HG03565 (cell line): ENCODE results near the gene LCLAT1.
"Not testable (repeated sequence)": the region's sequence is repeated elsewhere in the genome, so short reads cannot be mapped to it uniquely, and the experiment has no call there.

Experiments used
- ATAC-seq: cut with Tn5 transposase; IDR thresholded peaks from one replicate; pipeline ENCODE4 v1.9.1; 2021; ENCODE audit warnings: mild to moderate bottlenecking, moderate library complexity; ENCODE audit not compliant: unreplicated experiment

LCLAT1 gene

DNA sequence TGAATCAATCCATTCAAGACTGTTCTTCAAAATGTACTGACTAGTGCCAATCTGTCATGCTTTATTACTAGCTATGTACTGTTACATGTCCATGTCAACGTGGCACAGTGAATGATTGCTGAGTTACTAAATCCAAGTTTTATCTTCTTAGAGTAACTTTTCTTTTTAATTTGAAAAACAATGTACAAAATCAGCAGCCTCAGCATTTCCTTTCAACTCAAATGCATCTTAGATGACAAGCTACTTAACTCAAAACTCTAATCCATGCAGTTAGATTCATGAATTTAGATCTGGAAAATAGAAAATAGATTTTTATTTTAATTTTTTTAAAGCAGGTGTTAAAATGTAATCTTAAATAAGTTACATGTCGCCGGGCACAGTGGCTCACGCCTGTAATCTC lies 186.0 kb downstream of the LCLAT1 start:
- ATAC-seq, result no peak

DNA sequence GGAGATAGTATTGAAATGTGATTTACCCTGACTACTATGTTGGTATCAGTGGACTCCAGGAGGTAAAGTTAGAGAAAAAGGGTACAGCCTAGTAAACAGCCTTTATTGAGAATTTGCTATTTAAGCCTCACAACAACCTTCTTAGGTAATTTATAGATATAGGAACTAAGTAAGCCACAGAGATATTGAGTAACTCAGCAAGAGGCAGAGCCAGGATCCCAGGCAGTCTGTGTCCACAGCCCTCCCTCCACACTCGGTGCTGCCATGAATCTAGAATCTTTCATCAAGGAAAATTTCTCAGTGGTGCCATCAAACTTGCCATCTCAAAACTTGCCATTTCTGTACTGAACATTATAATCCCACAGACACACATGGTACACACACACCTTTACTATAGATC lies 189.3 kb downstream of the LCLAT1 start:
- ATAC-seq, result no peak

DNA sequence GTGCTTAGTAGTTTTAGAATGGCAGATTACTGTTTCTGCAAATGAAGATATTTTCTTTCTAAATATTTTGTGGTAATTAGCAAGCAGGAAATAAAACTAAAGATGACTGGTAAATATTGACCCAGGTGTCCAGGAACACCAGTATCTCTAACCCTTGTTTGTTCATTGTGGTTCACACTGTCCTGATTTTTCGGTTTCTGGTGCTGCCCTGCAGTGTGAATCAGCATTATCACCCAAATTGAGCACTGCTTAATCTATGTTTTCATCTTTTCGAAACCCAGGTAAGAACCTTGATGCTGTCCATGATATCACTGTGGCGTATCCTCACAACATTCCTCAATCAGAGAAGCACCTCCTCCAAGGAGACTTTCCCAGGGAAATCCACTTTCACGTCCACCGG lies 192.8 kb downstream of the LCLAT1 start:
- no peak for ATAC-seq

DNA sequence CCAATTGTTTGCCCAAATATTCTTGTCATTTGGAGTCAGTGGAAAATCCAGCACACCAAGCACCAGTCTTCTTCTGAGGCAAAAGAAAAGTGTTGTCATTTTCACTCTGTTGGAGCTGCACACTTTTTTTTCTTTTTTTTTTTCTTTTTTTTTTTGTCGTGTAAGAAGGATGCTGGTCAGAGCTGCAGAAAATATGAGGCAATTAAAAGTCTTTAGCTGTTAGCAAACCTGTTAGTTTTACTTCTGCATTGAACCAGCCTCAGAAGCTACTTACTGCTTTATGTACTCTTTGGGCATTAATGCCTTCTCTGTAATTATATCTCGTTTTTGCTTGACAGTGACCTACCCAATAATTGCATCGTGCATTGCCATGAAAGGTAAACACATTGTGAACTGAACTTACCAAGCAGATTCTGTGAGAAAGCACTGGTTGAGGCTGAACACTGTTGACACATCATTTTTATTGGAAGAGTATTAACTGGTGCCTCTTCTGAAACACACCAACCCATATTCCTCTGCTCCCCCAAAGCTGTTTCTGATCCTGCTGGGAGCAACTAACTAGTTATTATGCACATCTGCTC lies 194.8 kb downstream of the LCLAT1 start:
- ATAC-seq, result no peak

DNA sequence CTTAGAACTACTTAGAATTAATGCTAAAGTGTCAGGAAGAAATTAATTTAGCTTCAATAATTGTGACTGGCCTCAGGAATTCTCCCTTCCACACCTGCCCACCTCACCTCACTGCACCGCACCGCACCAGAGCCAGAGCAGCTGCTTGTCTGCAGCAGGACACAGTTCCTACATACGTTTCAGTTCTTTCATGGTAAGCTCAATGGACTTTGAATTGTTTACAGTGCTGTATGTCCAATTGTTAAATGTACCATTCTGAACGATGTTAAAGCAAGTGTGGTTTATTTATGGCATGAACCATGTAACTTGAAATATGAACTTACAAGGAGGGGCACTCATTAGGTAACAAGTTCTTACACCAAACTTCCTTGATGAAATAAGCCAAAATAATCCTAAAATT lies 196.0 kb downstream of the LCLAT1 start:
- ATAC-seq, result not testable (repeated sequence)

DNA sequence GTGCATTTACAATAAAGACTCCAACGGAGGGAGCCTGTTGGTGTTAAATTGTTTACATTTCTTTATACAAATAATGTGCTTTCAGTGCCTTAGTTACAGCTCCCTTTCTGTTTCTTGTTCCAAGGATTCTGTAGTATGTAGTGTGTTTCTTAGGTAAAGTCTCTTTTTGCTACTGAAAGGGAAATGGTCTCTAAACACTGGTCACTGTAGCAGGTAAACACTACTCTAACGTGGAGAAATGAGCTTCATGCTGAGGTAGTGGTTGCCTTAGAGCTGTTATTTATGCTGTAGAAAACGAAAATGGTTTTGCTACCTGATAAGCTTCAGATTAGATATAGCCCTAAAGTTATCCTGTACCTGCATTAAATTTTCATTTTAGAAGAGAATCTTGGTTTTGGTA lies 196.6 kb downstream of the LCLAT1 start:
- ATAC-seq, result no peak

DNA sequence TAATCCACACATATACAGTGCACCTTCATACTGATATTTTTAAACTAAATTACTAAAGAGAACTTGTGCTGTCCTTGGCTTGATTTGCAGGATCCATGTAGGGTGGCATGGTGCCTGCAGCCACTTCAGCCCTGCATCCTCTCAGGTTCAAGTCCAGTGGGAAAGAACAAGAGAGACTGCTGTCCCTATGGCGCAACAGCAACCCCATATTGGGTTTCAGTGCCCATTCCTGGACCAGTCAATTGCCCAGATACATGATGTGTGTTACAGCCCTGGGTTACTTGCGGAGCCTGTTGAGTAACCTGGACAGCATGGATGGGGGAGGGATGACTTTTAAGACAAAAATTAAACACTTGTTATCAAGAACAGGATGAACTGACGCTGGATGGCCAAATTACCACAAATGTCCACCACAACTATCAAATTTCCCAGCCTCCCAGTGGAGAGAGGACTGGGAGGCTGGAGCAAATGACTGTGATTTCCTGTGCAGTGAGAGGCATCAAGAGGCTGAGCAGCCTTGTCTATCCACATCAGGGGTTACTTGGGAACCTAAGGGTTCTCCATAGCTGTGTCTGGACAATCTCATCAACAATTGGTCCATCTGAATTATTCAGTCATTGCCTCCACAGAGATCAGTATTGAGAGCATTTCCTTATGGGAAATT lies 198.2 kb downstream of the LCLAT1 start:
- no peak for ATAC-seq

DNA sequence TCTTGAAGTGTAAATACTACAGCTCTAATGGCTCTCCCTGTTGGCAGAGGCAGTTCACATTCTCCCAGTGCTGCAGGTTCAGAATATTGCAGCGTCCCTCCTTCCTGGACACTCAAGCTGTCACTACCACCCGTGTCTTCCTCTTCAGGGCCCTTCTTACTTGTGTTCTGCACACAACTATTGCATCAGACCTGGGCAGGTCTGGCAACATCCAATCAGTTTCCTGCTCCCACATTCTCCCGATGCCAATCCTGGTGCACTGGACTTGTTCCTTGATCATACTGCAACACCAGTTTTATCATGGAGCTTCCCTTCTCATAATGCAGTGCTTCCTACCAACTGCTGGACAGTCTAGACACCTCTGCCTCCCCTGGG lies 198.7 kb downstream of the LCLAT1 start:
- ATAC-seq, result no peak

DNA sequence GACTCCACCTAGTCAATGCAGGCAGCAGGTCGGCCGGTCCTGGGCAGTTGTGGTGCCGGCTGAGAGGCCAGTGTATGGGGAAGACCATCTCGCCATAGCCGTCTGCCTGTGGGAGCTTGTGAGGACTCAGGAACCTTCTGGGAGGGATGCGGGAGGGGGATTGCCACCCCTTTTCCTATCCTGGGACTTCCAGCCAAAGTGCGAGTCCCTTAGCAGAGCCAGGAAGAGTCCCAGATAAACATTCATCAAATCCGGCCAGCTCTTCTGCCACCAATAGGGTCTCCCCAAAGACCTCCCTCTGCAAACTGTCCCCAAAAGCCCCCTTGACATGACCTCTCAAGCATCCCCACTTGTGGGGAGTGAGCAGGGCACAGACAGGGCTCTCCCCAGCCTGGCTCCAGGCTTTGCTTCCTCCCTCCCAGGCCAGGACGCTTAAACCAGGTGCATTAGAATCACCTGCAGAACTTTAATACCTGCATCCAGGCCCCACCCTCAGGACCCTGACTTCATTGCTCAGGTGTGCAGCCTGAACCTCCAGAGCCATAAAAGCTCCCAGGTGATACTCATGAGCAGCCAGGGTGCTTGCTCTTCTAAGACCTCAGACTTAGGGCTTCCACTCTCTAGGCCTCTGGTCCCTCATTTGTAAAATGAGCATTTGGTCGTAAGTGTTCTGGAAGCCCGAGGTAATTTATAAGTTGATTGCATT lies 200.9 kb downstream of the LCLAT1 start:
- ATAC-seq, result no peak

DNA sequence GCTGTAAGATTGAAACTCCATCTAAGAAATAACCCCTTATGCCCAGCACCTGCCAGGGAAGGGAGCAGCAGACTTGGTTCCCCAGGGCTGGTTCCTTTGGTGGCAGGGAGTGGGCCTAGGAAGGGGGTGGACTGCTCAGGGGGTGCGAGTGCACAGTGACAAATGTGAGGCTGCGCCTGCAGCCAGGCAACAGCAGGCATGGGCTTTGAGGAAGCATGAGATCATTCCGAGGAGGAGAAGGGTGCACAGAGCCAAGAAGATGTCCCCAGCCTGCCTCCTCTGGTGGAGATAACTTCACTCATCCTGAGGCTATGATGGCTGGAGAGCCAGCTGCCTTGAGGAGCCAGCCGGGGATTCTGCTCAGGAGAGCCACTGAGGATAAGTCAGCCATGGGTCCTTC lies 202.2 kb downstream of the LCLAT1 start:
- ATAC-seq, result no peak

DNA sequence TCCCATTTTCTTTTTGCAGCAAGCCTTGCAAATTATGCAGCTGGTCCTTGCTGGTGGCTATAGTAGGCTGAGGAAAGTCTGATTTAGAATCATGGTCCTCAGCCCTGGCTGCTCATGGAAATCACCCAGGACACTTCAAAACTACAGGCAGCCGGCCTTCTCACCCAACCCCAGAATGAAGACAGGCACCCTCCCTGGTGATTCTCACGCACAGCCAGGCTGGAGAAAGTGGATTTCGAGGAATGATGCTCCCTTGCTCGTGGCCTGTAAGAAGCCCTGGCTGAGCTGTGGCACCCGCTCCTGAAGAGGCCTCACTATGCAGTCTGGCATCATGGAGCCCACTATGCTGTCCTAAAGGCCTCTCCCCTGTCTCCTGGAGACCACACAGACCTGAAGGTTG lies 202.8 kb downstream of the LCLAT1 start:
- ATAC-seq, result no peak

DNA sequence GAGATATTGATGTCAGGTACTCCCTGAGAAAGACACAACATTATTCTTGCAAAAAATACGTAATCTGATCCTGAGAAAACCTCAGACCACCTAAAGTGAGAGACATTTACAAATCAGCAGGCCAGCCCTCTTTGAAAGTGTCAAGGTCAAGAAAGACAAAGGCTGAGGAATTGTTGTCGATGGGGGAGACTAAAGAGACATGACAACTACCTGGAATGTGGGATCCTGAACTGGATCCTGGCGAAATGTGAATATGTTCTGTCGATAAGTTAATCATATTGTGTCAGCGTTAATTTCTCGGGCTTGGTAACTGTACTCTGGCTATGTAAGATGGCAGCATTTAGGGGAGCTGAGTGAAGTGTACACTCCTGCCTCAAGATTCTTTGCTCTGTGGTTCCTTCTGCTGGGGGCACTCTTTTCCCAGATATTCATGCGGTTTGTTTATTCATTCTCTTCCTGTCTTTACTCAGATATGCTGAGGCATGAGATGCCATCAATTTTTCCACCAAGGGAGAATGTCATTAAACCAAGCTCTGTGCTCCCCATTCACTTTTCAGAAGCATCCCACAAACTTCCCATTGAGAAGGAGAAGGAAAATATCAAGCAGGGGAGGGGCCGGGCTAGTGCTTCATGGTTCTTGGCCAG lies 205.3 kb downstream of the LCLAT1 start:
- no peak for ATAC-seq

DNA sequence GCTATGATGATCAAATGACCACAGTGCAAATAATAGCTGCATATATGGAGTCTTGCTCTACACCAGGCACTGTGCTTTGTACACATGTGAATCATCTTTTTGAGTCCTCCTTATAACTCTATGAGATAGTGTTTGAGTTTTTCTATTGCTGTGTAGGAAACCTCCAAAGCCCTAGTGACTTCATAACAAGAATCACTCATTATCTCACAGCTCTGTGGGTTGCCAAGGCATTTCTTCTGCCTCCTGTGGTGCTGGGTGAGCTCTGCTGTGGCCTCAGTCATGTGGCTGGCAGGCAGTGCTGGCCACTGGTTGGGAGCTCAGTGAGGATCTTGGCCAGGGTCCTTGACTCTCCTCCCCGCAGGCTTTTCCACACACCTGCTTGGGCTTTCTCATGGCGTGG lies 206.8 kb downstream of the LCLAT1 start:
- ATAC-seq, result no peak

DNA sequence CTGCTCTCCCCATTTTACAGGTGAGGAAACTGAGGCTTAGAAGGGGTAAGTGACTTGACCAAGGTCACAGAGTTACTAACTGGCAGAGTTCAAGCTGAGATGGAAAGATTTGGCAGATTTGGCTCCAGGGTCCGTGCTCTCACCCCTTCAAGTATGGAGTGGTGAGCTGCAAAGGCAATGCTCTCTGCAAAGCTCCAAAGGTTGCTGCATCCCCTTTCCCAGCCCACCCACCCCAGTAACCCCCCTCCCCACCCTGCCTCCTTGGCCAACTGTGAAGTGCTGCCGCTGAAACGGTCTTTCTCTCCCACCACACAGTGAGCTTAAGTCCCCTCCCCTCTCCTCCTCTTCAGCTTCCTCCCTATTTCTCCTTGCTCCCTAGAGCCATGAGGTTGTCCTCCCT lies 207.4 kb downstream of the LCLAT1 start:
- no peak for ATAC-seq

DNA sequence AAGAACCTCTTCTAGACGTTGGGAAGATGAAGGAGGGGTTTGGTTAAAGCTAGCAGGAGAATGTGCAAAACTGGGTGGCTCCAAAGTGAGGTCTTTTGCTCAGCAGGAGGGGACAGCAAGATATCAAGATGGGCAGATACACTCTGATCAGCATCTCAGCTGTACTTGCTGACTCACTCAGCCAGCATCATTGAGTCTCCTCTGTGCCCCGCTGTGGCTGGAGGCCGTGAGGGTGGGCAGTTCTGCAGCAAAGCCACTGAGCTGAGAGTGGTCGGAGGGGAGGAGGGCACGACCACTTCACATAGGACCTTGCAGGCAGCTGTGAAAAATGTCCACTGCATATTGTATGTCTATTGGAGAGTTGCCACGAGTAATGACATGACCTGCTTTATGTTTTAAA lies 208.2 kb downstream of the LCLAT1 start:
- no peak for ATAC-seq

DNA sequence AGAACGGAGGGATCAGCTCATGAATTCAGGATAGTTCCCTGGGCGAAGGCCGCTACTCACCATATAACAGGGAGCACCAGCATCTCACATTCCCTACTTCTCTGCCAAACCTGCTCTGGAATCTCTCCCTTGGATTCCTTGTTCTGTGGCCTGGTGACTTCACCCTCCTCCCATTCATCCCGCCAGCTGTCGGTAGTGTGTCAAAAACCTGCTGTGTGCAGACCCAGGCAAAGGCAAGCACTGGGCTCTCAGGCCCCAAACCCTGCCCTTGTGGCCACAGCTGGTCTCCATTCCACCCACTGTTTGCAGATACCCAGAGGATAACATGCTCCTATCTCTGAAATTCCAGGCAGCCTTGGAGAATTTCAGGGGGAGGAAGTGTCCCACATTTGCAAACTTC lies 208.6 kb downstream of the LCLAT1 start:
- no peak for ATAC-seq

DNA sequence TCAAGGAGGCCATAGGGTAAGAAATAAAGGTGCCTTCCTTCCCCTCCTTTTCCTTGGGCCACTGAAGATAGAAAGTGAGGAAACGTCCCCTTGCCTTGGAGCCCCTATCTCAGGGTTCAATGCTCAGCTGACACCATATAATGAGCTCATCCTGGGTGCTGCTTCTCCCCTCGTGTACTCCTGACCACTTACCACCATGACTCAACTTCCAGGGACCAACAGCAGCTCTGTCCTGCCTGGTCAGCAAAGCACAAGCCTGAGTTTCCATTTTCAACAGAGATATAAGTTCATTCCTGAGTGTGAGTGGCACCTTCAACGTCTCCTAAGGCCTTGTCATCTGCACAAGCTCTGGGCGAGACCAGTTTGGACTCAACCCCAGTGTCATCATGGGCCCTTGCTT lies 209.0 kb downstream of the LCLAT1 start:
- no peak for ATAC-seq

DNA sequence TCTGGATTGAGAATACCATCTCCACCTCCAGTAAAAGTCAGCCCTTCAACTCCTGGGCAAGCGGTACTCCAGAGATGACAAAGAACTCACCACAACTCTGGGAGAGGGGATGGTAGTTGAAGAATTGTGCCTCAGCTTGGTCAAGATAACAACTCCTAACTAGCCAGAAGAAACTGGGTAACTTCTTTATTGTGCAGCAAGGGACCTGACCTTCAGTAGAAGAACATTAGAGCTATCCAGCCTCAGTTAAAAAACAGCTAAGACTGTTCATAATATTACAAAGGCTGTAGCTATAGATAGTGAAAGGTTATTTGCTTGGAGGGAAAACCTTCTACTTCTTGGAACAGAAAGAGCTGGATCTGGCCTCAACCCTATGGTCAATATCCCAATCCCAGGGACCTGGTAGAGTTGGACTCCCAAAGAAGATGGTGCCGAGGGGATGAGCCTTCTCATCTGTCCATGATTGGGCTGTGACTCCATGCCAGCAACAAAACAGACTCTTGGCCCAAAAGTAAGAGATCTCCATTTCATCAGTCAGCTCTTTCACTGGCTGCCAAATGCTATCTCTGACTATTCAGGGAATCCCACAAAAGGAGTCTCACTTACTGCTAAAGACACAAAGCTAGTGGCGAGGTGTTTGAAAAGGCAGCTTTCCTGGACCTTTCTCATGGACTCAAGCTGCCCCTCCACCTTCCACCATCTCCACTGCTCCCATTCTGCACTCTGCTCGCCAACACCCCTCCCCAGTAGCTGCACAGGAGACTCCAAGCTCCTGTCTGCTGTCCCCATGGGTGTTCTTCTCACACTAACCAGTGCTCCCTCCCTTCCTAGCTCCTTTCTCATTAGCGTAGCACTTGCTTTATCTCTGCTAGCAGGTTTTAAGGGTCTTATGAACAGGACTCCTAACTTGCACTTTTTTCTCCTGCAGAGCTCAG lies 214.4 kb downstream of the LCLAT1 start:
- ATAC-seq, result no peak

DNA sequence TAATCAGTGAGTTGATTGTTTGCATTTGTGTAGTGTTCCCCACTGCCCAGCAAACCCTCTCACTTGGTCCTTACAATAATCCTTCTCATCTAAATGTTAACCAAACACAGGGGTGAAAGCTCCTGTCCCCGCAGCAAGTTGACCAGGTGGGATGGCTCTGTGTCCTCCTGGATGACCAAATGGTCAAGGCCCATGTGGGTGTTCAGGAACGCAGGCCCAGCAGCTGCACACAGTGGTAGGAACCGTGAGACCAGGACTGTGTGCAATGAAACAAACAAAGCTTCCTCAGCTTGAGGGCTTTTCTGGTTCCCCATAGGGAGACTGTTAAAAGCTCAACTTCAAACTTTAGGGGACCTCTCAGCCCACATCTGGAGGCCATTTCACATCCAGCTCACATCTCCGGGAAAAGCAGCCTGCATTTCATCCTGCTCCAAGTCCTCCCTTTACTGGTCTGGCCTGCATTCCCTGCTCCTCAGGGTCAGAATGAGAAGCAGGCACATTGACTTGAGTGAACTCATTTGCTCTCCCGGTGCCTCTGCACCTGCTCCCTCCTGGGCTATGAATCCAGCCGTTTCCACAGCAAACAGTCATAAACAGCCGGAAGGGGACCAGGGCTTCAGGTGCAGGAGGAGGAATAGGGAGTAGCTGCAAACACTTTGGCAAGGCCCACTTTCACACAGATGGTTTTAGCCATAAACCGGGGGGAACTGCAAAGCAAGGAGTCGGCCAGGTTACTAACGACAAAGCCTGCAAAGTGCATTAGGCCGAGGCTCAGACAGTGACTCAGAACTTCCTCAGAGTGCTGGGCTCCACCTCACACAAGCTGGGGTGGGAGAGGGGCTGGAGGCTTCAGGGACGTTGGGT lies 215.5 kb downstream of the LCLAT1 start:
- ATAC-seq, result no peak

DNA sequence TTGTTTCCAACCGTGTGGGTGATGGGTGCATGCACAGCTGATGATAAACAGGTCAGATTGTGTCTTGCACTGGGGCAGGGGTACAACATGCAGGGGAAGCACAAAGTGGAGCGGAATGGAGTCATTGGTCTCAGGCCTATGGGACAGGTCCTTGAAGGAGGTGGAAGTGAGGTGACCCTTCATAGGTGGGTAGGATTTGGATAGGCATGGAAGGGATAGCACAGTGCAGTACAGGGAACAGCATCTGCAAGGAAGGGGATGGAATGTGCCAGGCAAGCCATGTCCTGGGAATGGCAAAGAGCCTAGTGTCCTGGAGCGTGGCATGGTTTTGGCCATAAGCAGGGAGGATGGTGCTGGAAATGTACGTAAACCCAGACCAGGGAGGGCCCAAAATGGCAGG lies 216.3 kb downstream of the LCLAT1 start:
- ATAC-seq, result no peak
